HEK293 (cell line): ENCODE measurements around the gene CATSPERE.

Experiments used
- BCL11A ChIP-seq: fragments of 450-650 bp; formaldehyde crosslinking; IDR thresholded peaks from 2 replicates; pipeline ENCODE4 v1.5.1; 2016; ENCODE audit warnings: low read depth, missing biosample characterization, missing genetic modification characterization
- CTCF ChIP-seq: fragments of 450-650 bp; formaldehyde crosslinking; IDR thresholded peaks from 2 replicates; pipeline ENCODE4 v1.5.1; 2016; ENCODE audit warnings: missing biosample characterization, missing genetic modification characterization
- ELK4 ChIP-seq: IDR thresholded peaks from 2 replicates; pipeline ENCODE4 v1.6.1; 2011; ENCODE audit warnings: mild to moderate bottlenecking, low read depth, low read length, borderline replicate concordance
- GLI4 ChIP-seq: fragments of 450-650 bp; formaldehyde crosslinking; IDR thresholded peaks from 2 replicates; pipeline ENCODE4 v1.5.1; 2016; ENCODE audit warnings: missing biosample characterization, missing genetic modification characterization
- KLF8 ChIP-seq: fragments of 450-650 bp; formaldehyde crosslinking; IDR thresholded peaks from 2 replicates; pipeline ENCODE4 v1.5.1; 2016; ENCODE audit warnings: missing biosample characterization, missing genetic modification characterization
- OVOL3 ChIP-seq: fragments of 450-650 bp; formaldehyde crosslinking; IDR thresholded peaks from 2 replicates; pipeline ENCODE4 v1.5.1; 2016; ENCODE audit warnings: missing biosample characterization, missing genetic modification characterization
- REPIN1 ChIP-seq: fragments of 450-650 bp; formaldehyde crosslinking; IDR thresholded peaks from 2 replicates; pipeline ENCODE4 v1.5.1; 2017; ENCODE audit warnings: missing biosample characterization, missing genetic modification characterization, low read depth
- SCRT2 ChIP-seq: fragments of 450-650 bp; formaldehyde crosslinking; IDR thresholded peaks from 2 replicates; pipeline ENCODE4 v1.5.1; 2016; ENCODE audit warnings: missing biosample characterization, missing genetic modification characterization
- TSHZ1 ChIP-seq: fragments of 450-650 bp; formaldehyde crosslinking; IDR thresholded peaks from 2 replicates; pipeline ENCODE4 v1.5.1; 2016; ENCODE audit warnings: missing biosample characterization, missing genetic modification characterization, borderline replicate concordance
- ZBTB48 ChIP-seq: fragments of 450-650 bp; formaldehyde crosslinking; IDR thresholded peaks from 2 replicates; pipeline ENCODE4 v1.5.1; 2016; ENCODE audit warnings: missing biosample characterization, missing genetic modification characterization
- ZNF112 ChIP-seq: fragments of 450-650 bp; formaldehyde crosslinking; IDR thresholded peaks from 2 replicates; pipeline ENCODE4 v1.5.0; 2017; ENCODE audit warnings: missing biosample characterization, missing genetic modification characterization
- ZNF19 ChIP-seq: fragments of 450-650 bp; formaldehyde crosslinking; IDR thresholded peaks from 2 replicates; pipeline ENCODE4; 2016; ENCODE audit warnings: missing biosample characterization, missing genetic modification characterization, low read depth
- ZNF24 ChIP-seq: fragments of 450-650 bp; formaldehyde crosslinking; IDR thresholded peaks from 2 replicates; pipeline ENCODE4 v1.5.1; 2016; ENCODE audit warnings: missing biosample characterization, missing genetic modification characterization
- ZNF311 ChIP-seq: fragments of 450-650 bp; formaldehyde crosslinking; IDR thresholded peaks from 2 replicates; pipeline ENCODE4 v1.5.1; 2017; ENCODE audit warnings: missing biosample characterization, missing genetic modification characterization, borderline replicate concordance
- ZNF426 ChIP-seq: fragments of 450-650 bp; formaldehyde crosslinking; IDR thresholded peaks from 2 replicates; pipeline ENCODE4 v1.5.1; 2017; ENCODE audit warnings: missing biosample characterization, missing genetic modification characterization, mild to moderate bottlenecking, inconsistent platforms, moderate library complexity
- ZNF518A ChIP-seq: fragments of 450-650 bp; formaldehyde crosslinking; conservative IDR thresholded peaks from 2 replicates; pipeline ENCODE4 v1.5.1; 2016; ENCODE audit warnings: low read depth, missing biosample characterization, missing genetic modification characterization
- ZNF521 ChIP-seq: fragments of 450-650 bp; formaldehyde crosslinking; IDR thresholded peaks from 2 replicates; pipeline ENCODE4 v1.5.1; 2017; ENCODE audit warnings: missing biosample characterization, mild to moderate bottlenecking, missing genetic modification characterization
- ZNF561 ChIP-seq: fragments of 450-650 bp; IDR thresholded peaks from 2 replicates; pipeline ENCODE4 v1.5.1; 2018; ENCODE audit warnings: missing biosample characterization, missing genetic modification characterization, borderline replicate concordance
- ZNF692 ChIP-seq: fragments of 450-650 bp; formaldehyde crosslinking; IDR thresholded peaks from 2 replicates; pipeline ENCODE4 v1.5.1; 2016; ENCODE audit warnings: missing biosample characterization, missing genetic modification characterization
- ZNF747 ChIP-seq: fragments of 450-650 bp; formaldehyde crosslinking; IDR thresholded peaks from 2 replicates; pipeline ENCODE4 v1.5.1; 2016; ENCODE audit warnings: missing biosample characterization, missing genetic modification characterization
- ZNF76 ChIP-seq: fragments of 450-650 bp; formaldehyde crosslinking; IDR thresholded peaks from 2 replicates; pipeline ENCODE4; 2016; ENCODE audit warnings: low read depth, missing biosample characterization, missing genetic modification characterization, borderline replicate concordance
- ZNF837 ChIP-seq: fragments of 450-650 bp; formaldehyde crosslinking; IDR thresholded peaks from 2 replicates; pipeline ENCODE4 v1.5.1; 2016; ENCODE audit warnings: missing biosample characterization, missing genetic modification characterization
- ZNF843 ChIP-seq: fragments of 450-650 bp; formaldehyde crosslinking; IDR thresholded peaks from 2 replicates; pipeline ENCODE4 v1.5.1; 2016; ENCODE audit warnings: missing biosample characterization, missing genetic modification characterization
- ZSCAN30 ChIP-seq: fragments of 450-650 bp; IDR thresholded peaks from 2 replicates; pipeline ENCODE4 v1.5.1; 2018; ENCODE audit warnings: missing biosample characterization, mild to moderate bottlenecking, missing genetic modification characterization, moderate library complexity
- TF ChIP-seq, protein P1 (sequence below): fragments of 450-650 bp; formaldehyde crosslinking; IDR thresholded peaks from 2 replicates; pipeline ENCODE4 v1.5.1; 2016; ENCODE audit warnings: missing biosample characterization, missing genetic modification characterization

Gene CATSPERE

DNA sequence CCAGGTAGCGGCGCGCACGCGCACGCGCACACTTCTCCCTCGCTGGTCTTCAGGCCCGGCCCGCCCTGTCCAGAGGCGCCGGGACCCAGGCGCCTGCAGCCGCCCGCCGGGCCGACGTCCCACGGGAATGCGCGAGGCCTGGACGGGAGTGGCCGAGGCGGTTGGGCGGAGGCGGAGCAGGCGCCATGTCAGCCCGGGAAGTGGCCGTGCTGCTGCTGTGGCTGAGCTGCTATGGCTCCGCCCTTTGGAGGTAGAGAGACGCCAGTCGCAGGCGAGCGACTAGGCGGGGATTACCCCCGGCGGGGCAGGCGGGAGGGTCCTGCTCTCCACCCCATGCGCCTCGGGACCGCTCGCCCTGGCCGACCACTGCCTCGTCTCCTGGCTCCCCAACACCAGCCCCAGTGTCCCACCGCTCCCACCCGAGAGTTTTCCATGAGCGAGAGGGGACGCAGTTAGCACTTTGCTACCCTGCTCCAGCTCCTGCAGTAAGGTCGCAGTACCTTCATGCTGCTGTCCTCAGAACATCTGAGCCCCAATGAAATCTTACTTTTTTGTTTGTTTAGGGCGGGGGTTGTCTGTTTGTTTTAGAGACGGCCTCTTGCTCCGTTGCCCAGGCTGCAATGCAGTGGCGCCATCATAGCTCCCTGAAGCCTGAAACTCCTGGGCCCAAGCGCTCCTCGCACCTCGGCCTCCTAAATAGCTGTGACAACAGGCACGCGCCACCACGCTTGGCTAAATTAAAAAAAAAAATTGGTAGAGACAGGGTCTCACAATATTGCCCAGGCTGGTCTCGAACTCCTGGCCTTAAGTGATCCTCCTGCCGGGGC lies at the start of gene CATSPERE (continued):
- TF ChIP-seq BCL11A (no peak), CTCF (tag by site-specific recombination) (no peak; the same call in 1 of the 2 replicates), ZNF426 (no peak), SCRT2 (tag by site-specific recombination) (no peak), ZNF518A (0 out of 2 replicates have a peak, but pooled peaks have one; percentile 22), ZNF521 (no peak), ZNF692 (tag by site-specific recombination) (peak; percentile 97), ZNF843 (peak; percentile 51; the same call in 1 of the 2 replicates), ELK4 (no peak), ZNF112 (tag by site-specific recombination) (no peak), GLI4 (peak; percentile 75; the same call in 1 of the 2 replicates), KLF8 (tag by site-specific recombination) (peak; percentile 81; the same call in 1 of the 2 replicates), ZBTB48 (tag by site-specific recombination) (no peak; the same call in 1 of the 2 replicates), ZNF837 (tag by site-specific recombination) (no peak), OVOL3 (tag by site-specific recombination) (no peak), REPIN1 (no peak), ZNF19 (no peak), ZNF76 (peak; percentile 48; the same call in 1 of the 2 replicates), ZNF24 (no peak), ZNF747 (no peak), ZNF311 (tag by site-specific recombination) (no peak), ZSCAN30 (tag by site-specific recombination) (peak; percentile 82; the same call in 1 of the 2 replicates), ZNF561 (tag by site-specific recombination) (0 out of 2 replicates have a peak, but pooled peaks have one; percentile 10), TSHZ1 (tag by site-specific recombination) (no peak)
- TF ChIP-seq, protein P1, sequence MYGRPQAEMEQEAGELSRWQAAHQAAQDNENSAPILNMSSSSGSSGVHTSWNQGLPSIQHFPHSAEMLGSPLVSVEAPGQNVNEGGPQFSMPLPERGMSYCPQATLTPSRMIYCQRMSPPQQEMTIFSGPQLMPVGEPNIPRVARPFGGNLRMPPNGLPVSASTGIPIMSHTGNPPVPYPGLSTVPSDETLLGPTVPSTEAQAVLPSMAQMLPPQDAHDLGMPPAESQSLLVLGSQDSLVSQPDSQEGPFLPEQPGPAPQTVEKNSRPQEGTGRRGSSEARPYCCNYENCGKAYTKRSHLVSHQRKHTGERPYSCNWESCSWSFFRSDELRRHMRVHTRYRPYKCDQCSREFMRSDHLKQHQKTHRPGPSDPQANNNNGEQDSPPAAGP (tag by site-specific recombination): peak; percentile 76; the same call in 1 of the 2 replicates
